HG03135 (cell line): Measurements from ENCODE around the gene ATP6V0E2.
A peak's percentile ranks its signal among the peaks of the same experiment; 100 is the strongest.

Experiments
- ATAC-seq: cut with Tn5 transposase; IDR thresholded peaks from one replicate; pipeline ENCODE4 v1.9.1; 2021; ENCODE audit warnings: mild to moderate bottlenecking, moderate library complexity; ENCODE audit not compliant: unreplicated experiment

ATP6V0E2 gene

DNA sequence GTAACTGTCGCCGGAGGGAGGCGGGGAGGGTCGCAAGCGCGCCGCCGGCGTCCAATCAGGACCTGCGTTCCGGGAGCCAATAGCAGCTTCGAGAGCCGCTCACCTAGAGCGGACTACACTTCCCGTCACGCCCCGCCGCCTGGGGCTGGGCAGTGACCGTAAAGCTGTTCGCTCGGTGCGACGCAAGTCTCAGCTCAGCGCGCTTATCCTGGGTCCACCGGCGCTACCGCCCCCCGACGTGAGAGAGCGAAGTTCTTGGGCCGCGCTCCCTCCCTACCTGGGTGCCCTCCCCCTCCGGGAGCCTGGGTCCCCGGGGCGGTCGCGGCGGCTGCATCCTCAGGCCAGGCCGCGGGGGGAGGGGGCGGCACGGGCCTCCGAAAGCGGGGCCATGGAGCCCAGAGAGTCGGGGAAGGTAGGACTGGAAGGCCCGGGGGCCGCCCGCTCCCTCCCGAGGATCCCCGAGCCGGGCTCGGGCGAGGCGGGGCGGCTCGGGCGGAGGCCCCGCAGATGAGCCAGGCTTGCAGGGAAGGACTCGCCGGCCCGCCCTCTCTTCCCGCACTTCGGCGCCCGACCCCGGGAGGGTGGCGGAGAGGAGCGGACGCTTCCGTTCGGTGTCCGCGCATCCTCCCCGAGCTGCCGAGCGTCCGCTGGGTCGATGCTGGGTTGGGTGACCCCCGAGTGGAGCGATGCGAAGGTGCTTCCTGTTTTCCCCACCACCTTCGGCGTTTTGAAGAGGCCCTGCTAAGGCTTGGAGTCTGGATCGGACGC, 35.4 kb upstream of the ATP6V0E2 start, which contains the start of gene ZNF862:
TSS of gene ZNF862 (plus strand) at position 152 of the 768 bp plus-strand sequence. CDS start at position 389, 237 bp downstream.
- peak; percentile 99 for ATAC-seq

GRCh38 chr7:149838992-149839408, 34.8 kb upstream of the ATP6V0E2 start:
- ATAC-seq = no peak

- no peak for ATAC-seq
Observed at GRCh38 chr7:149839933-149840332, 33.8 kb upstream of the ATP6V0E2 start.

GRCh38 chr7:149843566-149843965, 30.2 kb upstream of the ATP6V0E2 start:
- no peak for ATAC-seq

- ATAC-seq = no peak
Observed at GRCh38 chr7:149844445-149844844, 29.3 kb upstream of the ATP6V0E2 start.

DNA sequence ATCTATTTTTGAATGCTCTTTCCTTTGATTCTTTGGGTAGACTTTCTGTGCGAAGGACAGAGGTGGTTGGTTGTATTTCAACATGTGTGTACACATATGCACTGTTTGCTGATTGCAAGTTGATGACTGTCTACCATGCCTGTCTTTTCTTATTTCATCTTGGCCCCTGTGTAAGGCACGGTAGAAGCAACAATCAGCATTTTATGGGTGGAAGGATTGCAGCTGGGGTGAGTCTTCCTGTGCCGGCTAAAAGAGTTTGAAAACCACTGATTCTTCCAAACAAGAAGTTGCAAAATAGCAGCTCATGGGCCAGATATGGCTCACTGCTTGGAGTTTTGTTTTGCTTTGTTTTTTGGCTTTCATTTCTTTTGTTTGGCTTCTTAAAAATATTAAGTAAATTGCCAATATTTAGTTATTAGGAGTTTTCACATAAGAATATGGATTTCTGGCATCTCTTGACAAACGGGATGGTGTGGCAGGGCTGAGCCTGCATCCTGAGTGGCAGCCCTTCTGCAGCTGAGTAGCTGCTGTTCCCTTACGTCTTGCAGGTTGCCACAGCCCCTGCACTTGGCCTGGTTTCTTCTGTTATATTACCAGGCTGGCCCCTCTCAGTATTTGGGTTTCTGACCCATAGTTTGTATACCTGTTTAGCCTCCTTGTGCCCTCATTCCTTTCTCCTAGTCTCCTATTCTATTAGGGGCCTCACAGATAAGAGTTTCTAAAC, 28.4 kb upstream of the ATP6V0E2 start:
- no peak for ATAC-seq

DNA sequence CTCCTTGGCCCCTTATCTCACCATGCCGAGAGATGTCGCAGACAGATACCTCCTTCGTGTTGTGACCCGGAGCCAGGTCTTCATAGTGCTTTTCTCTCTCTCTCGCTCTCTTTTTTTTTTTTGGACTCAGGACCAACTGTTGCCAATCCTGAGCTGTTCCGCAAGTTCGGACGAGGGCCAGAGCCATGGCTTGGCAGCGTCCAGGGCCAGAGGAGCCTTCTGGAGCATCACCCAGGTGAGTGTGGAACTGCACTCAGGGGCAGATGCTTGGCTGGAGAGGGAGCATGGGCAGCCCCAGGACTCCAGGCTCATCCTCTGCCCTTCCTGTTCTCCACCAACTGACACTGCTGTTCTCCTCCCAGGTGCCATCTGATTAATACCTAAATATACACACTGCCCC, 27.7 kb upstream of the ATP6V0E2 start:
- ATAC-seq = no peak

DNA sequence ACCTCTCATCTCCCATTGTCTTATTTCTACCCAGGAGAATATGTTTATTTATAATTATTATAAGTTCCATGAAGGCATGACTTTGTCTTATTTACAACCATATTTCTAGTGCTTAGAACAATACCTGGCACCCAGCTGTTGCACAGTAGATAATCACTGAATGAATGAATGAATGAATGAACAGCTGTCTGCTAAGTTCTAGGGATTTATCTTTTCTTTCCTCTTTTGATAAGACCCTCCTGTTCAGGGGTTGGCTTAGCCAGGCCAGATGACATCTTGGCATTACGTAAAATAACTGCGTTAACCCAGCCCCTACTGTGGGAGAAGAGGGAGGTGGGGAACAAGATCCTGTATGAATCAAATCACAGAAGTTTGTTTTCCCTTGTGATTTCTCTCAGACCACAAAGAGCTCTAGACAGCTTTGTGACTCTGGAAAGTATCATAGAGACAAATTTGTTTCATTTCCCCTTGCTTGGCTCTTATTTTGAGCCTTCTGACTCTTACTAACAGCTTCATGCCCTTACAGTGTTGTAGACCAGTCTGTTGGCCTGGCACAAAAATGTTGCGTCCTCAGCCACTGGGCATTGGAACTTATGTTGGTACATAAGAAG, 27.2 kb upstream of the ATP6V0E2 start:
- peak; percentile 69 for ATAC-seq

GRCh38 chr7:149849174-149849573, 24.6 kb upstream of the ATP6V0E2 start:
- no peak for ATAC-seq

DNA sequence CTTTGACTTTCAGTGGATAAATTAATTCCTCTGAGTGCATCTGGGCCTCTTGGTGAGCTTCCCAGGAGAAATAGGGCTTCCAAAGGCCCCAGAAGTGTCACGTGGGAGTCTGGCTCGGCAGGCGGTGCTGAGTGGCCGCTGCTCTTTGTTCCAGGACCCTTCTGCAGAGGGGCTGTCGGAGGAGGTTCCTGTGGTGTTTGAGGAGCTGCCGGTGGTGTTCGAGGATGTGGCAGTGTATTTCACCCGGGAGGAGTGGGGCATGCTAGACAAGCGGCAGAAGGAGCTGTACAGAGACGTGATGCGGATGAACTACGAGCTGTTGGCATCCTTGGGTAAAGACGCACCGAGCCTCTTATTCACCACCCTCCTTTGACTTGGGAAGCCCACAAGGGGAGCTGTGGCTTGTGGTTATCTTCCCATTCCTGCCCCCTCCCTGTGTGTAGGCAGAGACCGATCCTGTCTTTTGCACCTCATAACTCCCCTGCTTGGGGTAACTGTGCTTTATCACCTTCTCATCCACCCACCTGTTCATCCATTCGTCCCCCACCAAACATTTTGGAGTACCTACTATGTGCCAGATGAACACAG, 23.7 kb upstream of the ATP6V0E2 start:
- no peak for ATAC-seq

- ATAC-seq = no peak
Observed at GRCh38 chr7:149850716-149851115, 23.1 kb upstream of the ATP6V0E2 start.

DNA sequence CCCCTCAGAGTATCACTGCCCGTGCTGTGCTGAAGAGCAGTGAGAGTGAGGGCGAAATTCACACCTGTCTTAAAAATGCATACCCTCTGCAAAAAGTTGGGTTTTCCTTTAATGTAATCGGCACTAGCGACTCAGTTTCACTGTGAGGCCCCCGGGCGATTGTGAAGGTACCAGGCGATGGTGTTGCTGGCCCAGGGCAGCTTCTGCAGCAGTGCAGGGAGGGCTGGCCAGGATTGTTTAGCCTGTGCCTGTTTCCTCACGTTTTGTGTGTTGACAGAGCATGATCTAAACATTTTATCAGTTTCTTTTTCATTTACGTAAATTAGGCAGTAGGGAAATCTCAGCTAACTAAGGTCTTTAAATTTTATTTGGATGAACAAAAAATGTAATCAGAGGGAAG, 22.3 kb upstream of the ATP6V0E2 start:
- no peak for ATAC-seq

- ATAC-seq = no peak
Observed at GRCh38 chr7:149853157-149853556, 20.6 kb upstream of the ATP6V0E2 start.

DNA sequence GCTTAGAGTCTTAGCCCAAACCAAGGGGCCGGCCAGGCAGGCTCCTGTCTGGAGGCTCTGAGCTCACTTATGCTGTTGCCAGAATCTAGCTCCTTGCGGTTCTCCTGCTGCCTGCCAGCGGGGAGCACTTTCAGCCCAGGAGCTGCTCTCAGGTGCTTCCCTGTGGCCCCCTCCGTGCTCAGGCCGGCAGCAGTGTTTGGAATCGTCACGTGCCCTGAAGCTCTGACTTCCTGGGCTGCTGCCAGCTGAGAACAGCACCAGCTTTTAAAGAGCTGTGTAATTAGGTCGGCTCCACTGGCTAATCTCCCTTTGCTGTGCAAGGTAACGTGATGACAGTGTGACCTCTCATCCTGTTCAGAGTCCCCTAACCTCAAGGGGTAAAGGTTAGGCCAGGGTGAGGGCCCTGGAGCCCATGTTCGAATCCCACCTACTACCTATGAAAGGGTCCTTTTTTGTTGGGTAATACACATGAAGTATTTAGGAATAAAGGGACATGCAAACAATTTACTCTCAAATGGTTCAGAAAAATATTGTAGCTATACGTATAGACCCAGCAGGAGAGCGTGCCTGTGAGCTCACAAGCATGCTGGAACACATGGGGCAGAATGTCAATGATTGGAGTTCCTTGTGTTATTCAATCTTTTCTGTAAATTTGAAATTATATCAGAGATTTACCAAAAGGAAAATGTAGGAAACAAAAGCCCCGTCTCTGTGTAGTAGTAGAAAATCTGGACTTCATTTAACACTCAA, 19.0 kb upstream of the ATP6V0E2 start:
- ATAC-seq = no peak

DNA sequence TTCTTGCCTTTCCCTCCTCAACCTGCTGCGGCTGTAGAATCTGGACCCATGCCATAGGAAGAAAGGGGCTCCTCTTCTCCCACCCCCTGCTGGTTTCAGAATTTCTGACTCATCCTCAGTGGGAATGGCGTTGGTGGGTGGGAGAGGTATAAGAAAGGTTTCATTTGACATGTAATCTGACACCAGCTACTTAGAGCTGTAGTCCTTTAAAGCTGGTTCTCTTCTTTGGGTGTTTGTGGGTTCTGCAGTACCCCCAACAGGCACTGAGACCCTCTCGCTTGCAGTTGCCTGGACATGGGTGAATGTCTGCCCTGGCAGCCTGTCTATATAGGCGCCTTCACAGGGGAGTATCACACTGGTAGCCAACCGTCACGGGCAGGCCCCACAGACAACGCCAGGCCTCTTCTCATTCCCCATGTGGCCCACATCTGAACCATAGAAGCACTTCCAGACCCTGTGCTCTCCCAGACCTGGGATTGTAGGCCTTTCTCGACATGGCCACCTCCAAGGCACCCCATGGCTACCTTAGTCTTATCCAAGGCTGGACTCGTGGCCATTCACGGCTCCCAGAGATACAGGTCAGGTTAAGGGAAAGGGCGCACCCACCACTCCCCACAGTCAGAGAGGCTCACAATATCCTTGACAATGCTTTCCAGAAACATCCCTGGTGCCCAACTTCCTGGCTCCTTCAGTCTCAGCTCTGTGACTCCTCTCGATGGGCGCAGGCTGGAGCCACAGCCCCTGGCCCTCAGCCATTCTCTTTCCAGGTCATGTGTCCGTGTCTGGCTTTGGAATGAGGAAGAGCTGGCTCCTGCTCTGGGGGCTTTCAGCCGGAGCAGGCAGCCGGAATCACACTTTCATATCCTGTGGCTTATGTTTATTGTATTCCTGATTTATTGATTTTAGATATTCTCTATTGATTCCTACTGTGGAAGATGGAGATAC, 18.1 kb upstream of the ATP6V0E2 start:
- no peak for ATAC-seq

DNA sequence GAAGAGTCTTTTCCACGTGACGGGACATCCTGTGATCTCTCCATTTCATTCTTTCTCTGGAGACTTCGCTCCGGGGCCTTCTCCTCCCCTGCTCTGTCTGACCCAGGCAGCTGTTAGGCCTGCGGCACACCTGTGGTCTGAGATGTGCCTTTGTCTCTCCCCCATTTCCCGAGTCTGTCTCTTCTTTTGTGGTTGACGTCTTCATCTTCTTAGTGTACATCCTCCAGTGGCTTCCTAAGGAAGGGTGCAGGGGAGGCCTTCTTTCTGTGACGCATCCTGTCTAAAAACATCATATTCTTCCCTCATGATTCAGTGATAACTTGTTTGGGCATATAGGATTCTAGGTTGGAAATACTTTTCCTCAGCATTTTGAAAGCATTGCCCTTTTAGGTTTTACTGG, 17.2 kb upstream of the ATP6V0E2 start:
- ATAC-seq = no peak

DNA sequence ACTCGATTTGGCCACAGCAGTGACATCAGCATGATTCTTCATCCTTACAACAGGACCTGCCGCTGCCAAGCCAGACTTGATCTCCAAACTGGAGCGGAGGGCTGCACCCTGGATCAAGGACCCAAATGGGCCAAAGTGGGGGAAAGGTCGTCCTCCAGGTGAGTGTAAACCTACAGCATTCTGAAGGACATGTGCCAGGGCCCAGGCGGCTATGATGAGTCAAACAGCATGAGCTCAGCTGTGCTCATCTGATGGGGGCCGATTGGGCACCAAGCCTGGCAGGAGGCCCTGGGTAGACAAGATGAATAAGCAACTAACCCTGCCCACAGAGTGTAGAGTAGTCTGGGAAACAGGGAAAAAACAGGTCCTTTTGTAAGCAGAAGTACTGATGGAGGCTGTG, 14.4 kb upstream of the ATP6V0E2 start:
- ATAC-seq = no peak

DNA sequence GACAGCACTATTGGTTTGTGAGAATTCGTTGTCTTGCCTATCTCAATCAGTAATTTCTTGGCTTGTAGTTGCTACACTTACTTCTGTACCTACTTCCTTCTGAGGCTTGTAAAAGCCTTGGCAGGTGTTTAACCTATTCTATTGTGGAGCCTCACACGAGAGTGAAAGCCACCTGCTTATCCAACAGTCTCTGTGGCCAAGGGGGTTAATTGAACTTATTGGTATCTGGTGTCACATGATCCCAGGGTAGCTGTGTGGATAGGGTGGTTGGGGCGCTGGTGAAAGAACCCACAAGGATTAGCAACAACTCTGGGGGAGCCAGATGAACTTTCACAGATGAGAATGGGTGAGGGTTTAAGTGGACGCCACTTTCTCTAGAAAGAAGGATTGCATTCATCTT, 13.9 kb upstream of the ATP6V0E2 start:
- no peak for ATAC-seq

GRCh38 chr7:149860821-149861727, 12.7 kb upstream of the ATP6V0E2 start:
- no peak for ATAC-seq
